ENCODE measurements around the gene KANK2. TPM values are rescaled to one million over a fixed set of nuclear protein-coding genes. Genes with fewer than 3 reads are reported as not detected.
"Not testable (repeated sequence)": the region's sequence is repeated elsewhere in the genome, so short reads cannot be mapped to it uniquely, and the experiment has no call there.

The KANK2 gene
- total RNA-seq, 2 donors from 2014 or later = 238 to 255 TPM

DNA sequence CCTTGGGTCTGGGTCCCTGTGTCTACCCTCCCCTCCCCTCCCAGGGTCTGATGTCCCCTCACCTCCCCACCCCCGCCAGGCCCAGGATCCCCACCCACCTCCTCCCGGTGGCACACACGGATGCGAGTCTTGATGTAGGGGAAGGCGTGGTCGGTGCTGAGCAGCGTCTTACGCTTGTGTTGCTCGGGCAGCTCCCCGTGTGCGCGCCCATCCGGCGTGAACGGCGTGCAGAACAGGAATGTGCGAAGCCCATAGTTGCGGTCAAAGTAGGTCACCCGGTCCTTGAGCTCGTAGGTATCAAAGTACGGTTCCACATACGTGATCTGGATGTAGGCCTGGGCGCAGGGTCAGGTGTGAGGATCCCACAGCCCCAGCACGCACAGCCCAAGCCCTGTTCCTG lies 4.4 kb upstream of the KANK2 start:
- intact Hi-C loops (cut with DNase I) = loop anchor here (5.0 to 10.0 kb wide), 2 partner anchors 64 to 167 kb away; no protein-coding TSS in a partner anchor
- ATAC-seq (no peak), DNase-seq (no peak)

GRCh38 chr19:11200931-11201330 lies 3.6 kb upstream of the KANK2 start:
- intact Hi-C loops (cut with DNase I) = loop anchor here (5.0 to 10.0 kb wide), 2 partner anchors 64 to 166 kb away; no protein-coding TSS in a partner anchor
- no peak for ATAC-seq
- DNase-seq = no peak

DNA sequence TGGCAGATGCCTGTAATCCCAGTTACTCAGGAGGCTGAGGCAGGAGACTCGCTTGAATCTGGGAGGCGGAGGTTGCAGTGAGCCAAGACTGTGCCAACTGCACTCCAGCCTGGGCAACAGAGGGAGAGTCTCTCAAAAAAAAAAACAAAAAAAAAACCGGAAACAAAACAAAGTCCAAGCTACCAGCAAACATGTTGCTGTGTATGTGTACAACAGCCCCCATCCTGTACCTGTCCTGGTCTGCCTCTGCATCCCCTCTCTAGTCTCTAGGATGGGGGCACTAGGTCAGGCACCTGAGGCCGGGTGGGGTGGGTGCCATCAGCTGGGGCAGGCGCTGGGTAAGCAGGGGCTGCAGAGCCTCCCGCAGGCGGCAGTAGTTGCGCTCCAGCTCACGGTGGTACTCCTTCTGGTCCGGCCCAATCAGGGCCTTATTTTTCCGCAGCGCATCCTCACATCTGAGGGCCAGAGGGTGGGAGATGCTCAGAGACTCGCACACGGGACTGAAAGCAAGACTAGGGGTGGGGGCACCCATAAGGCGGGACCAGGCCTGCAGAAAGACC lies 2.8 kb upstream of the KANK2 start:
- DNase-seq (no peak), ATAC-seq (no peak)
- intact Hi-C loops (cut with DNase I) = loop anchor here (5.0 to 10.0 kb wide), 2 partner anchors 63 to 165 kb away; no protein-coding TSS in a partner anchor

DNA sequence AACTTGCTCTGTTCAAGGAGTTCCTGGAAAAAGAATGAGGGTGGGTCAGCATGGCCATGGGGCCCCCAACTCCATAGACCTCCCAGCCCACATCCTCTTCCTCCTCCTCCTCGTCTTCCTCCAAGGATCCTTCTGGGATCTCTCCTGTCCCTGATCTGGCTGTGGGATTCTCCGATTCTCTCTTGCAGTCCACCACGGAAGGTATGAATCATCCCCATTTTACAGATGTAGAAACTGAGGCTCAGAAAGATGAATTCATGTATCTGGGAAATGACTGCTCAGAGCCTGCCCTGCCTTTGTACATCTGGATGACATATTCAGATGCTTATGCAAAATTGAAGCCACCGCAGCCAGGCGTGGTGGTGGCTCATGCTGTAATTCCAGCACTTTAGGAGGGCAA lies 2.2 kb upstream of the KANK2 start:
- intact Hi-C loops (cut with DNase I) = no loop called here
- ATAC-seq (no peak), DNase-seq (no peak)

DNA sequence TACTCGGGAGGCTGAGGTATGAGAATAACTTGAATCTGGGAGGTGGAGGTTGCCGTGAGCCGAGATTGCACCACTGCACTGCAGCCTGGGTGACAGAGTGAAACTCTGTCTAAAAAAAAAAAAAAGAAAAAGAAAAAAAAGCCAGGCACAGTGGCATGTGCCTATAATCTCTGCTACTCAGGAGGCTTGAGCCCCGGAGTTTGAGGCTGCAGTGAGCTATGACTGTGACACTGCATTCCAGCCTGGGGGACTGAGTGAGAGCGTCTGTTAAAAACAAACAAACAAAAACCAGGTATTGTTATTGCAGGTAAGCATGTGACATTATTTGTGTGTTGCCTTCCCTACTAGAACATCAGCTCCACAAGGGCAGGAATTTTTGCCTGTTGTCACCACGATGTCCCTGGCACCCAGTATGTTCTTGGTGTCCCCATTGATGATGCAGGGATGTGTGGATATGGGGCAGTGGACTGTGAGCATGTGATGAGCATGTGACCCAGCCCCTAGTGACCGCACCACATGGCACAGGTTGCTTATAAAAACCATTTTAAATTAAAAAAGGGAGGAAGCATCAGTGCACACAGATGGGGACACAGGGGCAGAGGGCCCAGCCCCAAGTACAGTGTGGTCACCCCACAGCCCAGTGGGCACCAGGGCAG lies 1.6 kb upstream of the KANK2 start:
- DNase-seq = peak; percentile 28
- no peak for ATAC-seq
- intact Hi-C loops (cut with DNase I) = no loop called here

GRCh38 chr19:11198175-11198534 lies 810 bp upstream of the KANK2 start:
- intact Hi-C loops (cut with DNase I) = no loop called here
- ATAC-seq (no peak), DNase-seq (no peak)

DNA sequence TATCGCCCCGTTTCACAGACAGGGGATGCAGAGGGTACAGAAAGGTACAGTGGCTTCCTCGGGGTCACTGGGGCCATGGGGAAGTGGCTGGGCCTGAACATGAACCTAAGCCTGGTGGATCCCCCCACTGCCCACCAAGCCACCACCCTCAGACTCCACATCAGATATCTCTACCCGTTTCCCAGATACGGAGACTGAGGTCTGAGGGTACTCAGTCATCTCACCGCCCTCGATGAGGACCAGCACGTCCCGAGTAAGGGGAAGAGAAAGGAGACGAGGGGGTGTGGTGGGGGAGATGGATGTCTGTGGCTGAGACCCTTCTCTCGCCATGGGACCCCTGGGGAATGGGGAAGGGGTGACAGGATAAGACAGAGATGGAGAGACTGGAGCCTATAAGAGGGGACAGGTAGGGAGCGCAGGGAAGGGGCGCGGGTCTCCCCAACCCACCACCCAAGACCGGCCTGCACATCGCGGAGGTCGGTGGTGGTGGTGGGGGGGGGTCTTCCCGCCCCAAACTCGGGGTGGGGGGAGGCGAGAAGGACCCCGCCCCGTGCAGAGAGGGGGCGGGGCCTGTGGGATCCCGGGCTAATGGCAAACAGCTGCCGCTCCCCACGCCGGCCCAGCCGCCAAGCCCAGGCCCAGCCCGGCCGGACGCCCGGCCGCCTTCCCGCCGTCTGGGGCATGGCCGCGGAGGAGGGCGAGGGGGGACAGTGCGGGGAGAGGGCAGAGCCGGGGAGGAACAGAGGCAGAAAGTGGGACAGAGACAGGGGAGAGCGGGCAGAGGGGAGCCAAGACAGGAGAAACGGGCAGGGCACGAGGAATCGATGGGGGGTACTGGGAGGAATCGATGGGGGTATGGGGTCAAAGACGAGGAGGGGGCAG lies 698 bp downstream of the KANK2 start:
- ATAC-seq (peak; percentile 54 to 55), DNase-seq (peak; percentile 59)
- intact Hi-C loops (cut with DNase I) = loop anchor here in 1 of 2 donors (2.0 kb wide), 1 partner anchor 54 kb away; no protein-coding TSS in a partner anchor

- ATAC-seq (no peak), DNase-seq (no peak)
- intact Hi-C loops (cut with DNase I) = loop anchor here in 1 of 2 donors (2.0 kb wide), 1 partner anchor 53 kb away; no protein-coding TSS in a partner anchor
These were observed 1.7 kb downstream of the KANK2 start for GRCh38 chr19:11195681-11196080.

DNA sequence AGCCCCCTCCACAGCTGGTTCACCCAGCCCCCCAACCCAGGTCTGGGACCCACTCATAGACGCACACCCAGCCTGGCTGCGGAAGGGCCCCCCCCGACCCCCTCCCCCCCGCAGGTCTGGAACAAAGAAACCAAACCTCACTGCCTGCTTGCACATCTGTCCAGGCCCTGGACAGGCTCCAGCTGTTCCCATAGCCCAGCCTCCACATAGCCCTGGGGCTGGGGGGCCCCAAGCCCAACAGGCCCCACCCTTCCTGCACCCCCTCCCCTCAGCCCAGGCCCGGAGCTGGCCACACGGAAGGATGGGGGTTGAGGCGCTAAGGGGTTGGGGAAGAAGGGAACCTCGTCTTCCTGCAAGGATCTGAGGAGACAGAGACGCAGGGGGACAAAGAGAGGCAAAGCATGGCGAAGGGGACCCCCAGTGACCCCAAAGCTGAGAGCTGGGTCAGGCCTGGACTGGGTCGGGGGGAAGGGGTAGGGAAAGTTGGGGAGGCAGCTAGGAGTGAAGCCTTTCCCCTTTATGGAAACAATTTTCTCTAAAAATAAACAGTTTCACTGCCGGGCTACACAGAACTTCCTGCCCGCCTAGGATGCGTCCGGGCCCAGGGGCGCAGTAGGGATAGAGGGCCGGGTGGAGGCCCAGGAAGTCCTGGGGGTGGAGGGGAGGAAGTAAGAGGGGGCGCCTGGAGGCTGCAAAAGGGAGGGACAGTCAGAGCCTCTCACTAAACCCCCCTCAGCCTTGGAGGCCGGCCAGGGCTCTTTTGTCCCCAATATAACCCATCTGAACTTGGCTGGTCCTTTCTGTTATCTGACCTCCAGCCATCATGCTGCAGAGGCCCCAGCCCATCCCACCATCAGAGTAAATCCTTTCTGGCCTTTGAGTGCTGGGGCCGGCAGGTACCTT lies 2.4 kb downstream of the KANK2 start:
- DNase-seq (peak; percentile 57), ATAC-seq (no peak)
- intact Hi-C loops (cut with DNase I) = no loop called here

DNA sequence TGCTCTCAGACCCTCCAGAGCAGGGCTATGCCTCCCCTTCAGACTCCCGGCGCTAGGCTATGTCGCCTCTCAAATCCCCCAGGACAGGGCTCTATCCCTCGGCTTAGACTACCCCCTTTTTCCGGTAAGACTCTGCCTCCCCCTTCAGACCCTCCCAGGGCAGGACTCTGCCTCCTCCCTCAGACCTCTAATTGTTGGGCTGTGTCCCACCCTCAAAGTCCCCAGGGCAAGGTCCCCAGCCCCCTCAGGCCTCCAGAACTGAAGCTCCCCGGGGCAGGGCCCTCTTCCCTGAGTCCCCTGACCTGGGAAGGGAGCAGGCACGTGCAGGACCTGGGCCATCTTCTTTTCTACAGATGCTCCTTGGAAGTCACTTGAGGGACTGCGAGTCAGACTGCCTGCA lies 3.2 kb downstream of the KANK2 start:
- no peak for DNase-seq
- ATAC-seq = no peak
- intact Hi-C loops (cut with DNase I) = no loop called here

- ATAC-seq (no peak), DNase-seq (peak; percentile 25)
- intact Hi-C loops (cut with DNase I) = no loop called here
These were observed 4.1 kb downstream of the KANK2 start for GRCh38 chr19:11192957-11193939.

DNA sequence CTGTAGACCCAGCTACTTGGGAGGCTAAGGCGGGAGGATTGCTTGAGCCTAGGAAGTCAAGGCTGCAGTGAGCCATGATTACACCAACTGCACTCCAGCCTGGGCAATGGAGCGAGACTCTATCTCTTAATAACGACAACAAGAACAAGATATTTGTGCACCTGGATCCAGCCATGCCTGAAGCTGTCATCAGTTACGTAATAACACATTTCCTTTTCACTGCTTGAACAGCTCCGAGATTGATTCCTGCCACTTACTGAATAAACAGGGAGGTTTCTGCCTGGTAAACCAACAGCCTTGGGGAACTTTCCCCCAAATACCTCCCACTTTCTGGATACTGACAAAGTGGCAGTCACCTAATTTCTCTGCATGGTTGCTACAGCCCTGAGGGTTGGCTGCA lies 5.4 kb downstream of the KANK2 start:
- no peak for DNase-seq
- intact Hi-C loops (cut with DNase I) = no loop called here

DNA sequence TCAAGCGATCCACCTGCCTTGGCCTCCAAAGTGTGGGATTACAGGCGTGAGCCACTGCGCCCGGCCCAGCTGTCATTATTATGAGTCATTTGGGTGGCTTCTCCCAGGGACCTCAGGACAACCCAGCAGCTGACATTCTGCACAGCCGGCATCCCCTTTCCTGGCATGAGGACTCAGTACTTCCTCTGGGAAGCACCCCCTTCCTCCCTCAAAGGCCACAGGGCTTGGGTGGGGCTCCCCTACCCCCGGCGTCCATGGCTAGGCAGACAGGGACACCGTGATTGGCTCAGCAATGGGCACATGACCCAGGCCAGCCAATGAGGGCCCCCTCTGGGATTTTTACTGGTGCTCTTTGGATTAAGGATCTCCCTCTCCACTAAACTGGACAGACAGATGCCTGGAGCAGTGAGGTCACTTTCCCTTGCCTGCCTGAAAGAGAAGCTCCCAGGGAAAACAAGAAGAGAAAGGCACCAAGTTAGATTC lies 6.0 kb downstream of the KANK2 start:
- DNase-seq (peak; percentile 88), ATAC-seq (peak; percentile 61 to 86)
- intact Hi-C loops (cut with DNase I) = no loop called here

More for the DNA sequence above, 5.4 kb downstream of the KANK2 start:
- ATAC-seq = no peak

GRCh38 chr19:11190501-11190900 lies 6.8 kb downstream of the KANK2 start:
- intact Hi-C loops (cut with DNase I) = no loop called here
- ATAC-seq = no peak

GRCh38 chr19:11187441-11187840 lies 9.9 kb downstream of the KANK2 start:
- DNase-seq = no peak
- no peak for ATAC-seq
- intact Hi-C loops (cut with DNase I) = no loop called here

More at GRCh38 chr19:11190501-11190900, 6.8 kb downstream of the KANK2 start:
- no peak for DNase-seq

GRCh38 chr19:11182994-11183393 lies 14.4 kb downstream of the KANK2 start:
- no peak for DNase-seq
- ATAC-seq = no peak
- intact Hi-C loops (cut with DNase I) = no loop called here

DNA sequence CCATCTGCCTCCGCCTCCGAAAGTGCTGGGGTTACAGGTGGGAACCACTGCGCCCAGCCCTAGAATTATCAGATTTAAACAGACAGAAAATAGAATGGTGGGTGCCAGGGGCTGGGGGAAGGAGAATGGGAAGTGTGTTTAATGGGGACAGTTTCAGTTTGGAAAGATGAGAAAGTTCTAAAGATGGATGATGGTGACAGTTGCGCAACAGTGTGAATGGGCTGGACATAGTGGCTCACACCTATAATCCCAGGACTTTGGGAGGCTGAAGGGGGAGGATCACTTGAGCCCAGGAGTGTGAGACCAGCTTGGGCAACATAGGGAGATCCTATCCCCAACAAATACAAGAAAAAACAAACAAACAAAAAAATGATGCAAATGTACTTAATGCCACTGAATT lies 15.9 kb downstream of the KANK2 start:
- DNase-seq = no peak
- ATAC-seq = no peak
- intact Hi-C loops (cut with DNase I) = no loop called here

GRCh38 chr19:11180975-11181374 lies 16.4 kb downstream of the KANK2 start:
- DNase-seq; intact Hi-C loops (cut with DNase I); ATAC-seq: not testable (repeated sequence)

All from left cardiac atrium (tissue), 4 donors.